Mesodermal cell (in vitro differentiated cells): ENCODE measurements around the gene UBA5.
"Not testable (repeated sequence)": the region's sequence is repeated elsewhere in the genome, so short reads cannot be mapped to it uniquely, and the experiment has no call there.

Source experiments
- H3K27ac ChIP-seq: 2 replicates; pipeline ENCODE4 v1.7.0; 2013; ENCODE audit warnings: mild to moderate bottlenecking, low read depth, low read length, moderate library complexity; ENCODE audit not compliant: severe bottlenecking
- H3K36me3 ChIP-seq: 2 replicates; pipeline ENCODE4 v1.7.1; 2013; ENCODE audit warnings: mild to moderate bottlenecking, low read length, moderate library complexity; ENCODE audit not compliant: control insufficient read depth, insufficient read depth
- H3K4me1 ChIP-seq: one replicate; pipeline ENCODE4 v1.7.1; 2013; ENCODE audit warnings: mild to moderate bottlenecking, low read length; ENCODE audit not compliant: insufficient read depth, control insufficient read depth, poor library complexity, severe bottlenecking
- H3K4me3 ChIP-seq: 2 replicates; pipeline ENCODE4 v1.7.0; 2013; ENCODE audit warnings: low read length, control low read depth, mild to moderate bottlenecking; ENCODE audit not compliant: insufficient read depth, poor library complexity, severe bottlenecking; ENCODE audit errors: extremely low read depth
- H3K9me3 ChIP-seq: 2 replicates; pipeline ENCODE4 v1.7.1; 2013; ENCODE audit warnings: mild to moderate bottlenecking, low read length, moderate library complexity; ENCODE audit not compliant: control insufficient read depth
- WGBS, 2 experiments: methylation state at CpG; one replicate each; pipeline ENCODE4 v1.1.5; 2013; ENCODE audit warnings: missing lambda C conversion rate in 2 of 2; ENCODE audit not compliant: insufficient coverage in 2 of 2; 5-methylcytosine and 5-hydroxymethylcytosine counted together

UBA5 gene

DNA sequence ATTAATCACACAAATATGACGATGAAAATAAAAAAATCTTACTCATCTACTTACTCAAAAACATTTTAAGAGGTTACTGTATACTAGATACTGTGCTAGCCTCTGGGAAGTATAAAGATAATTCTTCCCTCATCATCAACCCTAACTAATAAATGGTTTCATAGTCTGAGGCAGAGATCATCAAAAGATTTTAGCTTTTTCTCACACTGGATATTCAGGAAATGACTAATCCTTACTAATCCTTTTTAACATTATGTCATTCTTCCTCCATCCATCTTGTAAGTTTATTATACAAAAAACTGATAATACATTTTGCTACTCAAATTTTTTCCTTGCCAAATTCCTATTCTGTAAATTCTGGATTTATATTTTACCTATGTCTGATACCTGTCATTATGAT is 30.2 kb upstream of the UBA5 start:
- WGBS, 2 experiments: no CpG with 5 or more reads among the region's 1 CpG
- Histone ChIP-seq H3K4me1 (no peaks in the 10 kb centered on the region), H3K27ac (no peak overlapping the region), H3K4me3 (no peak overlapping the region), H3K36me3 (peaks cover 14% of the 10 kb centered on the region), H3K9me3 (no peaks in the 10 kb centered on the region)

DNA sequence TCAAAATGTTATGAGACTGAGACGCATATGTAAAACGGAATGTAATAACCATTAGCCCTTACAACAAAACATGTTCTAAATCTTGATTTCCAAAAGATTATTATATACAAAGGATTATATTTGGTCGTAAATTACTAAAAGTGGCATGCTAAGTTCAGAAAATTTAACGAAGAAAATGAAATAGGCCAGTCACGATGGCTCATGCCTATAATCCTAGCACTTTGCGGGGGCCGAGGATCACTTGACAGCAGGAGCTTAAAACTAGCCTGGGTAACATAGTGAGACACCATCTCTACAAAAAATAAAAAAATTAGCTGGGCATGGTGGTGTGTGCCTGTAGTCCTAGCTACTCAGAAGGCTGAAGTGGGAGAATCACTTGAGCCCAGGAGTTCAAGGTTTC is 29.5 kb upstream of the UBA5 start:
- Histone ChIP-seq H3K9me3 (no peaks in the 10 kb centered on the region), H3K27ac (no peak overlapping the region), H3K4me1 (no peaks in the 10 kb centered on the region), H3K36me3 (peaks cover 14% of the 10 kb centered on the region), H3K4me3 (no peak overlapping the region)
- WGBS, 2 experiments: 100% methylated on average over 1 of the region's 7 CpGs

DNA sequence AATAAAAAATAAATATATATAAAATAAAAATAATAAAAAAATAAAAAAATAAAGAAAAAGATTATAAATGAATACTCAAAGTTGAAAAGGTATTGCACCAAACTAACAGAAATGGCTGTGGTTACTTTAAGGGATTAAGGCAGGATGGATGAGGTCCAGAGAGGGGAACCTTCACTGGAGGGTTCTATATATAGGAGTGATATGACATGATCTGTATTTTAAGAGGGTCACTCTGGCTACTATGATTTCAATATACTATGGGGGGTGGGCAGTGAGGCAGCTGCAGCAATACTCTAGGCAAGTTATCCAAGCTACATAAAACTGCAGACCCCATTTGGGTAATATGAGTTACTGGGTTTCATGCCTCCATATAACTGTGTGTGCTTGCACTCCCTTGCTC is 25.1 kb upstream of the UBA5 start:
- Histone ChIP-seq H3K9me3 (no peaks in the 10 kb centered on the region), H3K4me3 (no peak overlapping the region), H3K27ac (no peak overlapping the region), H3K4me1 (peaks cover 18% of the 10 kb centered on the region), H3K36me3 (no peaks in the 10 kb centered on the region)

DNA sequence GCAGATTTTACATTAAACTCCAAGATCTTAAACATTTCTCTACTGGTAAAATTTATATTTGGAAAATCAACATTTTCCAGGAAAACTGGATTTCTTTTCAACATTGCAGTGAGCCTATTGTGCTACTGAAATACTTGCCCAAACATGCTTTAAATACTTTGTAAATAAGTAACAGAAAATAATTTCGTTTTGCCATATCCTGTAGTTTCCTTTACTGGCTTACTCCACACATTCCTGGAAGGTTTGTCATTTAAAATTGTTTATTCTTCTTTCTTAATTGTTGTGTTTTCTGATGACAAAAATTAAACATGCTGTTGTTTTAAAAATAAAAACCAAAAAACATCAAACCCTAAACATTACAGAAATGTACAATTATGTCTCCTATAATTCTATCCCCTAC is 22.5 kb upstream of the UBA5 start:
- no CpG with 5 or more reads among the region's 1 CpG for WGBS, 2 experiments
- no peaks in the 10 kb centered on the region for H3K9me3 ChIP-seq
- peaks cover 18% of the 10 kb centered on the region for H3K4me1 ChIP-seq
- no peak overlapping the region for H3K27ac ChIP-seq
- H3K36me3 ChIP-seq: no peaks in the 10 kb centered on the region
- no peak overlapping the region for H3K4me3 ChIP-seq

DNA sequence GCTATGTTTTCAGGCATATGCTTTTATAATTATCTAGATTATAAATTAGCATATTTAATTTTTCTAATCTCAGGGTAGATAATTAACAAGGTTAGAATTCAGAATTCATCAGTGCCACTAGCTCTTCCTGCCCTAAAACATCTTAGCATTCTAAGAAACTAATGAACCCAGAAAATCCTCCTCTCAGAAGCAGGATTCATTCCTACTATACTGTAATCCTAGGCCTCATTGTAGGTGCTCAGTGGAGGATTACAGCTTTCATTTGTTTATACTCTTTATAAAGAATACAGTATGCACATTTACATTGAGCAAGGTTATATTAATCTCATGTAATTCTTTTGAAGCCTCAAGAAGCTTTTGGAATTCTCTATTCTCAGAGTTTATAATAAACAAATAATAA is 21.4 kb upstream of the UBA5 start:
- Histone ChIP-seq H3K4me1 (peaks cover 18% of the 10 kb centered on the region), H3K9me3 (no peaks in the 10 kb centered on the region), H3K27ac (no peak overlapping the region), H3K4me3 (no peak overlapping the region), H3K36me3 (no peaks in the 10 kb centered on the region)

- H3K27ac ChIP-seq, H3K9me3 ChIP-seq, H3K4me3 ChIP-seq, H3K36me3 ChIP-seq: not testable (repeated sequence)
- H3K4me1 ChIP-seq: peaks cover 21% of the 10 kb centered on the region
- WGBS, 2 experiments: 83% methylated on average over 1 of the region's 2 CpGs
Measured at GRCh38 chr3:132641427-132641826, 18.7 kb upstream of the UBA5 start.

GRCh38 chr3:132641837-132642538 is 18.1 kb upstream of the UBA5 start:
- peaks cover 21% of the 10 kb centered on the region for H3K4me1 ChIP-seq
- WGBS, 2 experiments: 100% methylated on average over 1 of the region's 5 CpGs; no CpG with 5 or more reads in 1 of the 2 experiments

GRCh38 chr3:132642539-132642847 is 17.6 kb upstream of the UBA5 start:
- Histone ChIP-seq H3K27ac (no peak overlapping the region), H3K36me3 (no peaks in the 10 kb centered on the region), H3K4me3 (no peak overlapping the region), H3K4me1 (peaks cover 16% of the 10 kb centered on the region), H3K9me3 (no peaks in the 10 kb centered on the region)
- no CpG with 5 or more reads among the region's 2 CpGs for WGBS, 2 experiments

More at GRCh38 chr3:132641837-132642538, 18.1 kb upstream of the UBA5 start:
- Histone ChIP-seq H3K9me3 (no peaks in the 10 kb centered on the region), H3K36me3 (no peaks in the 10 kb centered on the region), H3K27ac (no peak overlapping the region), H3K4me3 (no peak overlapping the region)

DNA sequence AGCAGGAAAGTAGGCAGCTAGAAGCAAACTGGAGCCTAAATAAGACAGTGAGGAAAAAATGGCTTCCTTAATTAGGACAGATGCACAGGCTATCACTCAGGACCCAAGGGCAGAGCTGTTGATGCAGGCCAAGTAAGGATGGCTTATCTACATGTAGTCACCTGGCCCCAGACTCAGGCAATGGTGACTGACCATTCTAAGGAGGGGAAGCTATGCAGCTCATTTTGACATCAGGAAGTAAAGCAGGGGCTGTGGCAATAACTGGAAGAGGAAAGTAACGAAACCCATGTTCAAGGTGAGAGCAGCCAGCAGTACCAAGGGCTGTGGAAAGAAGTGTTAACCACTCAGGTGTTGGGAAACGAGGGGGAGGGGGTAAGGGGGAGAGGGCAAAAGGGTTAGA is 16.8 kb upstream of the UBA5 start:
- no peaks in the 10 kb centered on the region for H3K9me3 ChIP-seq
- no peak overlapping the region for H3K4me3 ChIP-seq
- no peaks in the 10 kb centered on the region for H3K36me3 ChIP-seq
- no peak overlapping the region for H3K27ac ChIP-seq
- 72 to 87% methylated on average over 2 of the region's 2 CpGs for WGBS, 2 experiments
- peaks cover 9% of the 10 kb centered on the region for H3K4me1 ChIP-seq

DNA sequence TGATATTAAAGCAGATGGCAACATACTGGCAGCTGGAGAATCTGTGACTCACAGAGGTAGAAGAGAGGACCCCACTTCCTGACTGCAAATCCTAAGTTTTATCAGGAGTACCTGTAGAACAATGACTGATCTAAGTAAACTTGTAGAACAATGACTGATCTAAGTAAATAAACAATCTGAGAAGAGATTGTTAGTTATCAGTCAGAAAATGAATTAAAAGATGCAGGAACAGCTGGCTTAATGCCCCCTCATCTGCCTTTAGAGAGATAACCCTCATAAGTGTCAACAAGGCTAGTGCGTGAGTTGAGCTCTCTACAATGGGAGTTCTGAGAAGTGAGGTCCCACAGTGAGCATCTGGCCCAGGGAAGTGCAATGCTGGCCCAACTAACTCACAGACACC is 15.1 kb upstream of the UBA5 start:
- Histone ChIP-seq H3K36me3 (no peaks in the 10 kb centered on the region), H3K27ac (no peak overlapping the region), H3K9me3 (no peaks in the 10 kb centered on the region), H3K4me3 (no peak overlapping the region), H3K4me1 (peaks cover 2% of the 10 kb centered on the region)
- WGBS, 2 experiments: 89 to 100% methylated on average over 1 of the region's 1 CpG

GRCh38 chr3:132650153-132650552 is 10.0 kb upstream of the UBA5 start:
- Histone ChIP-seq H3K36me3 (no peaks in the 10 kb centered on the region), H3K4me3 (no peak overlapping the region), H3K9me3 (no peaks in the 10 kb centered on the region), H3K27ac (no peak overlapping the region), H3K4me1 (peaks cover 2% of the 10 kb centered on the region)
- 67 to 80% methylated on average over 1 of the region's 1 CpG for WGBS, 2 experiments
